NCI-H82 treated with DMSO at 0.1 percent for 48 hours (cell line): ENCODE data around the gene APOH.
A peak's percentile ranks its signal among the peaks of the same experiment; 100 is the strongest.

Experiments used
- DNase-seq: peaks from one replicate; lab custom pipeline; 2025; ENCODE audit not compliant: unreplicated experiment; lab: John Stamatoyannopoulos, UW

The APOH gene

DNA sequence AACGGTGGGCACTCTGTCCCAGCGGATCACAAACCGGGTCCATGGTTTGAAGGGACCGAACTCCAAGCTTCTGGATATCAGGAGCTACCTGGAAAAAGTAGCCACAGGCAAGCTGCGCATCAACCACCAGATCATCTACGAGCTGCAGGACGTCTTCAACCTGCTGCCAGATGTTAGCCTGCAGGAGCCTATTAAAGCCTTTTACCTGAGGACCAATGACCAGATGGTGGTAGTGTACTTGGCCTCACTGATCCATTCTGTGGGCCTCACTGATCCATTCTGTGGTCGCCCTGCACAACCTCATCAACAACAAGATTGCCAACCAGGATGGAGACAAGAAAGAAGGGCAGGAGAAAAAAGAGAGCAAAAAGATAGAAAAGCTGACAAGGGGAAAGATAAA, 31.0 kb downstream of the APOH start:
- no peak for DNase-seq

DNA sequence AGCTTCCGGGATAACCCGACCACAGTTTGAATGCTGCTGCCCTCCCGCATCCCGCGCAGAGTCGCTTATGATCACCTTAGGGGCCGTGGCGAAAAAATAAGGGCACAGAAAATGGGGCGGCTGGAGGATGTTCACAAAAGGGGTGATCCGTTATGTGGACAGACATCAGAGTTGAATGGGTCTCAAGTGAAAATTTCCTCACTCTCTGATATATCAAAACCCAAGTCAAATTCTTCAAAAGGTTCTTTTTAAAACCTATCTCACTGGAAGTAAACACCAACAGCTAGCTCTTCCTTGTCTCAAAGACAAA, 36.9 kb downstream of the APOH start:
- DNase-seq, result no peak

DNA sequence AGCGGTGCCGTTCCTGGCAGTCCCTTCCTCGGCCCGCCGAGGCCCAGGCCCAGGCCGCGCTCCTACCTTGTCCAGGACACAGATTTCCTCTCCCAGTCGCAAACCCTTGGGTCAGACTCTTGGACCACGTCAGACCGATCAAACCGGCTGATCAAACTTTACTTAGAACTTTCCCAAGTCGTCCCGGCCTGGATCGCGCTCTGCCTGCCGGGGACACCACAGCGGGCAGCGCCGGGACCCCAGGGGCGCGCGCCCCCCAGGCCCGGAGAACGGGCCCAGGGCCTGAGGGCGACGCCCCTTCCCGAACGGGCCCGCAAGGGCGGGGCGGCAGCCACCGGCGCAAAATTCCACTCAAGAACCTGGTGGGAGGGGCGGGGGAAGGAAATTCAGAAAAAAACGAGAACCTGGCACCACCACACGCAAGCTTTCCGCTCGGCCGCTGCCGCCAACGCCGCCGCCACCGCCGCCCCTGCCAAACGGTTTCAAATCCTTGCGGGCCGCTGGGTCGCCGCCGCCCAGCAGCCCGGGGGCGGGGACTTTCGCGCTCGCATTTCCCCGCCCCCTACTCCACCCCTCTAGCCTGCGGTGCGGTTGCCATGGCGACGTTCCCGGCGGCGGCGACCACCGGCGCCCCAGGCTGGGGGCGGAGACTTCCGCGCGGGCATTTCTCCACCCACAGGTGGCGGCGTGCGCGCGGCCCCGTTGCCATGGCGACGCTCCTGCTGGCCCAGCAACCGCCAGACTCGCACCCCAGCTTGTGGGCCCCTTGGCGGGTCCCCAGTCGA, 37.4 kb downstream of the APOH start, which contains the start of gene CEP112:
Gene CEP112 (minus strand): TSS at position 541 of the 785 bp plus-strand sequence.
- DNase-seq, result peak; percentile 59

DNA sequence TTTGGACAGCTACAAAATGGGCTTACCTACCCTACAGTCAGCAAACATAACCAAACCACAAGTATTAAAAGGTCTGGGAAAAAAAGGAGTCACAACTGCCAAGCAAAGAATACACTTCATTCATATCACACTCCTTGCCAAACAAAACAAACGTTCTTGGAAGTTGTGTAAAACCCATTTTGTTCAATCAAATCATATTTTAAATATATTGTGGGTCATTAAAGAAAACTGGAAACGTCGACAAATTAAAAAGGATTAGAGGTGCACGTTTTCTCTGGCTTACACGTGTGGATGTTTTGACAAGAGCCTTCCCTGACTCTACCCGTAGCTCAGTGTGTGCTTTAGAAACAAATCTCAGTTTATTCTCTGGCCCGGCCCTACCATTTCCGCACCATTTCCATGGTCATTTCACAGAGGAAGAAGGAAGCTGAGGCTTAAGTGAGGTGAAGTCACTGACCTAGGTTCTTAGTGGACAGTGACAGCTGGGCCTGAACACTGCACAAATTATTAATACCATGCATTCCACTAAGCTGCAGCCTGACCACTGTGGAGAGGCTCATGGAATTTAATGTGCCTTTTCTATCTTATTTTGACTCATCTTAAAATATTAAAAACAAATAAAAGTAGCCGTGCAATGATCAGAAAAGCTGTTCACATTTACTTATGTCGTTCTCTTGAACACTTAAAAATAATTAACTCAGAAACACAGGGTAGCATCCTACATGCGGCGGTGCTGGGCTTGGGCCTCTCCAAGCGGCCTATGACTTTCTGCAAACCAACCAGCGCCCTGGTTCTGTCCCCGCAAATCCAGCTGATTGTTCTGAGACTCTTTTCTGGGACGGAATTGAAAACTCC, 38.2 kb downstream of the APOH start:
- DNase-seq, result peak; percentile 8

DNA sequence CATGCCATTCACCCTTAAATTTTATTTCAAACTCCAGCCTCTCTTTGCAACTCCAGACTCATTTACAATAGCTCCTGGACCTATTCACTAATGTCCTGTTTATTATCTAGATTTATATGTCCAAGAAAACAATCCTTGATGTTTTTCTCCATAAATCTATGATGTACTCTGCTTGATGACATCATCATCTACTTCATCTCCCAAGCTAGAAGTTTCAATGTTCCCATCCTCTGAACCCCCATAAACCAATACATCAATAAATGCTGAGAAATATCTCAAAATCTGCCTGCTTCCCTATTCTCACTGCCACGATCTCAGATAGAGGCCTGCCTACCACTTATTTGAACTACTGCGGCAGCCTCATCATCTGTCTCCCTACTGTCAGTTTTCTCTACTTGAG, 41.5 kb downstream of the APOH start:
- no peak for DNase-seq

DNA sequence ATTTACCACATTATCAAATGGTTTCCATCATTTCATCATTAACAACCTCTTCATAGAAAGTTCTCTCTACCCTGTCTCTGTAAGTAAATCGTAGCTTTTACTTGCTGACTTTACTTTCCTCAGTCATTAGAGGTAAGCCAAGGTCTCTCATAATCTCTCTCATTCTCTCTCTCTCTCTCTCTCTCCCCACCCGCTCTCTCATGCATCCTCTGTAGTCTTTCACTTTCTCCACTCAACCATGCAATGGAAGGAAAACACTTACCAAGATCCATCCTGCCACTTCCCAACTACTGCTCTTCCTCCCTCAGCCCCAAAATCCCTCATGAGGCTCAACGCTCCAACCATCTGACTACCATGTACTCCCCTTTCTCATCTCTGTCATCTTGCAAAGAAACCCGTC, 43.4 kb downstream of the APOH start:
- DNase-seq, result no peak

DNA sequence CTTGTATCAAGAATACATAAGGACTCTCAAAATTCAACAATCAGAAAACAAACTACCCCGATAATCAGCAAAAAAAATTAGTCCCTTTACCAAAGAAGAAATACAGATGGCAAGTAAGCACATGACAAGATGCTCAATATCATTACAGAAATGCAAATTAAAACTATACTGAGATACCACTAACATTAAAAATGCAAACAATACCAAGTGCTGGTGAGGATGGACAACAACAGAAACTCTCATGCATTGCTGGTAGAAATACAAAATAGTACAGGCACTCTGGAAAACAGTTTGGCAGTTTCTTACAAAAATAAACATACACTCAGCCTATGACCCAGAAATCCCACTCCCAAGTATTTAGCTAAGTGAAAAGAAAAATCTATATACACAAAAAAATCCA, 44.8 kb downstream of the APOH start:
- DNase-seq, result no peak

DNA sequence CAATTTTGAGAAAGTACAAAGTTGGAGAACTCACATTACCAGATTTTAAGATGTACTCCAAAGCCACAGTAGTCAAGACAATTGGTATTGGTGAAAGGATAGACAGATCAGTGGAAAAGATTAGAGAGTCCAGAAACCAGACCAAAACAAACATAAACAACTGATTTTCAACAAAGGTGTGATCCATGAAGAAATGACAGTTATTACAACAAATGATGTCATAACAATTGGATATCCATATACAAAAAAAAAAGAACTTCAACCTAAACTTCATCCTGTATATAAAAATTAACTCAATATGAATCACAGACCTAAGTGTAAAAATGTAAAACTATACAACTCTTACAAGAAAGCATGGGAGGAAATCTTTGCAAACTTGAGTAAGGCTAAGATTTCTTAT, 45.7 kb downstream of the APOH start:
- DNase-seq, result no peak

DNA sequence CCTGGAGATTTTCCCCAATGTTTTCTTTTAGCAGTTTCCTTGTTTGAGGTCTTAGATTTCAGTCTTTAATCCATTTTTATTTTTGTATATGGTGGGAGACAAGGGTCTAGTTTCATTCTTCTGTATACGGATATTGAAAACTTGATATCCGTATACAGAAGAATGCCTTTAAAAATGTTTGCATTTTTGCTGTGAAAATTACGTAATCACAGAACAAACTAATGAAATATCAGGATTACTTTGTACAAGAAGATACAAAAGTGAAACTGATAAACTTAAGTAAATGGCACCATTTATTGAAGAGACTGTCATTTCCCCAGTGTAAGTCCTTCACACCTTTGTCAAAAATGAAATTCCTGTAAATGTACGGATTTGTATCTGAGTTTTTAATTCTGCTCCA, 50.6 kb downstream of the APOH start:
- no peak for DNase-seq

DNA sequence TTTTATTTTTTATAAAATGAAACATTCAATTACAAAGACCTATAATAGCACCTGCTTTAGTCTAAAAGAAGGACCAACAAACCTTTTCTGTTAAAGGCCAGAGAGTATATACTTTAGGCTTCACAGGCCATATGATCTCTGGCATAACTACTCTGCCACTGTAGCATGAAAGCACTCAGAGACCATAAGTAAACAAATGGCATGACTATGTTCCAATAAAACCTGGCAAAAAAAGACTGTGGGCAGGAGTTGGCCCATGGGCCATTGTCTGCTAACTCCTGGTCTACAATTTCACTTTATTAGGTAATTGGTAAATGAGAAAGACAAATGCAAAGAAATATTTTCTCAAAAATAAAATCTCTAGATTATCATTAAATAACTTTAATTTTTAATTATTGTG, 52.2 kb downstream of the APOH start:
- no peak for DNase-seq

DNA sequence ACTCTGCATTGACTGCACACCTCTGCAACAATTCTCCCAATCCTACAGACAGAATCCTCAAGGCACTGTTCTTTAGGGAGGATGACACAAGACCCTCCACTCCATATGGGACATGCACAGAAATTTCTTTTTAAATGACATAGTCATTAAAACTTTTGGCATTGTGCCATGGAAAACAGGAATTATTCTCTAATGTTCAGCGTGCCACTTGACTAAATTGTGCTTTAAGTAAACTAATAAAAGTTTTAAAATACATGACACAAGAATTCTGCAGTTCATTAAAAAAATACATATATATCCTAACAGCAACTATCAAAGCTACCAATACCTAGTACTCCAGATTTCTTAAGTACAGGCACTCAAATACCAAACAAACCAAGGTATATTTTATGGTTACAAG, 53.3 kb downstream of the APOH start:
- no peak for DNase-seq

DNA sequence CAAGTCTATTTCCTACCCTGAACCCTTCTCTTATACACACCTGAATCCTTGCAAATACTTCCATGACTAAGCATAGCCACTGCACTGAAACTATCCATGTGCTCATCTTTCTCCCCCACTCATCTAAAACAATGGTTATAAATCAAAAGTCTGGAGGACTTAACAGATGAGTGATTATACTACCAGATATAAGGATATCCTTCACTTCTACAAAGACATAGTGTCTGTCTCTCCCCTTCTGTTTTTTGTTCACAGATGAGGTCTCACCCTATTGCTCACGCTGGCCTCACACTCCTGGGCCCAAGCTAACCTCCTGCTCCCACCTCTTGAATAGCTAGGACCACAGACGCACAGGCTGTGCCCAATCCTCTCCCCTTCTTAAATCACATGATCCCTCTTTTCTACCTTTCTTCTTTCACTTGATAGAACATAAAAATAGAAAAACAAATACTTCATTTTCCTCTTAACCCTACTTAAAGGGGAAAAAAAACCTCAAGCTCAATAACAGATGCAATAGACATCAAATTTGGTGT, 56.5 kb downstream of the APOH start:
- no peak for DNase-seq

DNA sequence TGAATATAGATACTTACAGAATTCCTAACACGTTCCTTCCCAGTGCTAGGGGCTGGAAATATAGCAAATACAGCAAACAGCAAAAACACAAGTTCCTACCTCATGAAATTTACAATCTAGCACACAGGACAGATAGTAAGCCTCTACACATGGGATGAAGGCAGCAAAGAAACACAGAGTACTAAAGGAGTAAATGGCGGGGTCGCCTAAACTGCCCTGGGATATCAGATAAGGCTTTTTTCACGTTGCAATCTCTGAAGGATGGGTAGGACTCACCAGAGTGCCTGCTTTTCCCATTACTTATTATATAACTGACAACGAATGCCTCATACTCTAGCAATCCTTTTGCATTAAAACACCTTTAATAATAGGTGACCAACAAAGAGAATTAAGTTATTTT, 57.1 kb downstream of the APOH start:
- no peak for DNase-seq

DNA sequence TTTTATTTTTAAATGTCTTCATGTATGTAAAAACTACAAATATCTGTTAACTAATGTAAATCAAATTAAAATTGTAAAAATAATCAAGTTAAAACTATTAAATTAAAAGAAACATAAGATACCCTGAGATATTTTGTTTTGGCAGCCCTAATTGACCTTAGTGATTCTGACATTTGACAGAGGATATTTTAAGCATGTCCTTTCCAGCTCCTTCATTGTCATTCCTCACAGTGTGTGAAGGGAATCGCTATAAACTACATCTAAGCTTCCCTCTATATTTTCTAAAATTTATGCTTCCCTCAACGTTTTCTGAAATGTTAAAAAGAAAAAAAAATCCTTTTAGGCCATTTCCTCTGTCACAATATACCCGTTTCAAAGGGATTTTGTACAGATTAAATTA, 57.5 kb downstream of the APOH start:
- DNase-seq, result no peak

DNA sequence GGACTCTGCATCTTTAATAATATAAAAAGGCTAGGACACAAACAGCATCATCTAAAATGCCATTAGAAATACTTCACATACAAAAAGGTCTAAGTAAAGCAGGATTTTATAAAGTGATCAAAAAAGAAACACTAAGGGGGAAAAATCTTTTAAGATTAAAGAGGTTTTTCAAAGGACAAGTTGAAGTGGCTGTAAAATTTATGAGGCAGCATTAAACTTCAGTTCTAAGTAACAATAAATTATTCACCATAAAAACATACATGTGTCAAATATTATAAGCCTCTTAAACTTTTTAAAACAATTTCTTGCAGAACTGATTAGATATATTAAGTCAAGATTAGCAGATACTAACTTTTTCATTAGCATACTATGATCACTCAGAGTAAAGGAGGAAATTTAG, 58.0 kb downstream of the APOH start:
- no peak for DNase-seq

DNA sequence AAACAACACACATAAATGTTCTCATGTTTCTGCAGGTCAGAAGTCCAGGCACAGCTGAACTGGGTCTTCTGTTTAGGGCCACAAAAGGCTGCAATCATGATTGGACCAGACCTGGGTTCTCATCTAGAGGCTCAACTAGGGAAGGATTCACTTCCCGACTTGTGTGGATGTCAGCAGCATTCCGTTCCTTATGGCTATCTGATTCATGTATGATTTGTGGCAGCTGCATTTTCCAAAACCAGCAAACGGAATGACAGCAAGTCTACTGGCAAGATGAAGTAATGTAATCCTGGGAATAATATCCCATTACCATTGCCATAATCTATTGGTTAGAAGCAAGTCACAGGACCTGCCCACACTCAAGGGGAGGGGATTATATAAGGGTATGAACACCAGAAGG, 59.4 kb downstream of the APOH start:
- DNase-seq, result no peak

DNA sequence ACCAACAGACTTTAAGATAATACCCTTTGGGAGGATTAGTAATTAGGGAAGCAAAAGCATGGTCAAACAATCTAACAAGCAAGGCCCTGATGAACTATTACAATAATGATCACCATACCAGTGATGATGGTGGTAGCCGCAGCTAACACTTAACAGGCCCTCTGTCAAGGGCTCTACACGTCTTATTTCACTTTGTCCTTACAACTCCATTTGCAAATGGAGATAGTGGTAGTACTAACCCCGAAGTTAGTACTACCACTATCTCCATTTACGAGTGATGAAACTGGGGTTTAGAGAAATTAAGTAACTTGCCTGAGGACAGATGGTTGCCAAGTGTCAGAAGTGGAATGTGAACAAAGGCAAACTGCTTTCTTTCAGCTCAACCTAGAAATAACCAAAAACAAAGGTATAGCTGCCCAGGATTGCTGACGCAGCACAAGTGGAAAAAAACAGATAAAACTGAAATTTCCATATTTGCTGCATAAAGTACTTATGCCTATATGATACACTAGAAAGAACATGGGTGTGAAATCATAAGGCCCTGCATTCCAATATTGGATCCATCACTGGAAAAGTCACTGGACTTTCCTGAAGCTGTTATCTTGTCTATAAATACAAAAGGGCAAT, 61.9 kb downstream of the APOH start:
- no peak for DNase-seq

DNA sequence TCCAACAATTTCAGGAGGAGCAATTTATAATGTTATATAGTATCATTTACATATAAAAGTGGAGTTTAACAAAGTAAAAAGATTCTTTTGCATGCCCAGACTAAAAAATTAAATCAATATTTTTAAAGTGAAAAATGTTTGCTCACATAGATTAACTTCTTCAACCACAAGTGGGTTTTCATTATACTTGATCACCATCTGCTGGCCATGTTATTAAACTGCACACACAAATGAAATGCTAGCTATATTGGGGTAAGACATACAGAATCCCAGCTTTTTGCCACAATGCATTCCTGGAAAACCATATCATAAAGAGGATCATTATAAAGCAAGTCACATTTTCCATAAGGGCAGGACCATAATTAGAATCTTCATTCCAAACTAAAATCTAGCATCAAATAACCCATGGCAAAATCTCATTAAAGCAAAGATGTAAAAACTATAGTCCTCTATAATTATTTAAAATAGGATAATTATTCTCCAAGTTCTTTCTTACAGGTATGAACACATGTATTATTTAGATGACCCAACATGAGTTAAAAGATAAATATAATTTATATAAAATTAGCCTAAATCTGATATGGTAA, 63.6 kb downstream of the APOH start:
- peak; percentile 0 for DNase-seq
